GM23338 (cell line): ENCODE measurements around the gene IL20RB. TPM values are rescaled to one million over a fixed set of nuclear protein-coding genes. Genes with fewer than 3 reads are reported as not detected.

ENCODE experiments used
- ATAC-seq: fragments of 200-7000 bp; cut with Tn5 transposase; 3 replicates; pipeline ENCODE4 v1.9.1; 2020
- DNase-seq: peaks from one replicate; pipeline ENCODE4 v3.0.0-alpha.2; 2015; ENCODE audit warnings: low spot score
- H2AFZ ChIP-seq: fragments of 200-600 bp; sonication (generic); 2 replicates; pipeline ENCODE4 v1.8.0; 2016; ENCODE audit warnings: antibody characterized with exemption, mild to moderate bottlenecking, moderate library complexity
- H3F3A ChIP-seq: fragments of 200-600 bp; sonication (generic); replicated peaks from 2 replicates; pipeline ENCODE4 v1.8.0; 2017; ENCODE audit warnings: antibody characterized with exemption, mixed run types, low read depth
- H3K27ac ChIP-seq: fragments of 200-600 bp; sonication (generic); 2 replicates; pipeline ENCODE4 v1.6.1; 2016; ENCODE audit warnings: low read depth
- H3K27me3 ChIP-seq: fragments of 200-600 bp; sonication (generic); 2 replicates; pipeline ENCODE4 v1.8.0; 2016; ENCODE audit warnings: mild to moderate bottlenecking, mixed run types, moderate library complexity; ENCODE audit not compliant: insufficient read depth
- H3K36me3 ChIP-seq: fragments of 200-600 bp; sonication (generic); 2 replicates; pipeline ENCODE4 v1.8.0; 2016; ENCODE audit warnings: mild to moderate bottlenecking; ENCODE audit not compliant: insufficient read depth
- H3K4me1 ChIP-seq: fragments of 200-600 bp; sonication (generic); 2 replicates; pipeline ENCODE4 v1.8.0; 2016; ENCODE audit warnings: mild to moderate bottlenecking, moderate library complexity; ENCODE audit not compliant: insufficient read depth
- H3K4me2 ChIP-seq: fragments of 200-600 bp; sonication (generic); 2 replicates; pipeline ENCODE4 v1.7.1; 2017; ENCODE audit warnings: mixed run types
- H3K4me3 ChIP-seq: fragments of 200-600 bp; sonication (generic); 2 replicates; pipeline ENCODE4 v1.6.1; 2016; ENCODE audit warnings: mixed run types
- H3K79me2 ChIP-seq: fragments of 200-600 bp; sonication (generic); replicated peaks from 2 replicates; pipeline ENCODE4 v1.8.0; 2017; ENCODE audit warnings: mild to moderate bottlenecking; ENCODE audit not compliant: insufficient read depth
- H3K9me2 ChIP-seq: fragments of 200-600 bp; sonication (generic); 2 replicates; pipeline ENCODE4 v1.8.0; 2017; ENCODE audit not compliant: insufficient read depth
- H4K20me1 ChIP-seq: fragments of 200-600 bp; sonication (generic); replicated peaks from 2 replicates; pipeline ENCODE4 v1.8.0; 2017; ENCODE audit warnings: mild to moderate bottlenecking; ENCODE audit not compliant: insufficient read depth
- H3K27ac Mint-ChIP-seq: 2 replicates; pipeline ENCODE4 v1.8.0; 2020; ENCODE audit warnings: inconsistent platforms, mild to moderate bottlenecking, moderate library complexity, mixed read lengths
- H3K27me3 Mint-ChIP-seq: 3 replicates; pipeline ENCODE4 v1.8.0; 2022; ENCODE audit warnings: low read depth, mild to moderate bottlenecking, moderate library complexity, mixed read lengths, inconsistent platforms; ENCODE audit not compliant: insufficient read depth, poor library complexity
- H3K36me3 Mint-ChIP-seq: 3 replicates; pipeline ENCODE4 v1.8.0; 2021; ENCODE audit warnings: low read depth, mild to moderate bottlenecking, inconsistent platforms, moderate library complexity, mixed read lengths
- H3K4me1 Mint-ChIP-seq: 3 replicates; pipeline ENCODE4 v1.8.0; 2020; ENCODE audit warnings: mild to moderate bottlenecking, inconsistent platforms, mixed read lengths
- H3K4me3 Mint-ChIP-seq: 3 replicates; pipeline ENCODE4 v1.8.0; 2021; ENCODE audit warnings: moderate library complexity, mild to moderate bottlenecking, inconsistent platforms, mixed read lengths
- H3K9me3 Mint-ChIP-seq: 3 replicates; pipeline ENCODE4 v1.8.0; 2020; ENCODE audit warnings: moderate library complexity, mild to moderate bottlenecking, inconsistent platforms, mixed read lengths
- CTCF ChIP-seq, 2 experiments: fragments of 200-600 bp in 1 of 2; sonication (generic) in 1 of 2; conservative IDR thresholded peaks; 2 replicates each; pipeline versions ENCODE4 v1.5.1 to v1.6.1; 2016 to 2017; ENCODE audit warnings: antibody characterized with exemption in 2 of 2, low read depth in 2 of 2, mild to moderate bottlenecking in 2 of 2, moderate library complexity in 1 of 2
- EZH2 ChIP-seq: fragments of 200-600 bp; sonication (generic); IDR thresholded peaks from one replicate; pipeline ENCODE4 v1.8.0; 2017; ENCODE audit warnings: antibody characterized with exemption, mild to moderate bottlenecking, low read depth; ENCODE audit not compliant: unreplicated experiment
- EZH2phosphoT487 ChIP-seq: fragments of 200-600 bp; sonication (generic); IDR thresholded peaks from one replicate; pipeline ENCODE4 v1.8.1; 2018; ENCODE audit warnings: antibody characterized with exemption; ENCODE audit not compliant: unreplicated experiment
- JUNB ChIP-seq: IDR thresholded peaks from one replicate; pipeline ENCODE4 v1.6.1; 2016; ENCODE audit warnings: antibody characterized with exemption; ENCODE audit not compliant: unreplicated experiment
- POLR2AphosphoS5 ChIP-seq: IDR thresholded peaks from 2 replicates; pipeline ENCODE4 v1.6.1; 2016; ENCODE audit warnings: antibody characterized with exemption, low read depth
- REST ChIP-seq: IDR thresholded peaks from one replicate; pipeline ENCODE4 v1.6.1; 2018; ENCODE audit warnings: antibody characterized with exemption; ENCODE audit not compliant: unreplicated experiment
- STAT1 ChIP-seq: IDR thresholded peaks from one replicate; pipeline ENCODE4 v1.6.1; 2016; ENCODE audit warnings: antibody characterized with exemption; ENCODE audit not compliant: unreplicated experiment
- ZNF114 ChIP-seq: fragments of 250-450 bp; sonication (Bioruptor Pico); IDR thresholded peaks from 2 replicates; pipeline ENCODE4 v1.5.0; 2020; ENCODE audit warnings: mild to moderate bottlenecking, moderate library complexity
- ZNF331 ChIP-seq: fragments of 250-450 bp; sonication (Bioruptor Pico); IDR thresholded peaks from 2 replicates; pipeline ENCODE4 v1.5.0; 2020; ENCODE audit warnings: low read depth, mild to moderate bottlenecking, moderate library complexity
- ZNF462 ChIP-seq: fragments of 250-450 bp; sonication (Bioruptor Pico); IDR thresholded peaks from 2 replicates; pipeline ENCODE4 v1.5.0; 2020; ENCODE audit warnings: mild to moderate bottlenecking, moderate library complexity
- polyA plus RNA-seq: library from polyadenylated mRNA; unstranded; fragments of >200 nt; fragmentation: Nextera tagmentation; extraction: Ambion mirVana; gene quantifications from 2 replicates; pipeline ENCODE4 v1.2.1, GENCODE V29; 2016
- total RNA-seq: library from RNA; depleted of rRNA; stranded (reverse); fragments of >200 nt; shearing (Covaris generic); gene quantifications from 2 replicates; pipeline ENCODE4 v1.2.3, GENCODE V29; 2014

Gene IL20RB
- total and polyA plus RNA-seq, 2 experiments from 2014 or later = 1.7 to 4.6 TPM

- no peaks in the 10 kb centered on the region for H3K9me2 ChIP-seq
- no peak for DNase-seq
- H4K20me1 ChIP-seq = 0 out of 2 replicates have a peak, but pooled peaks cover 3% of the 10 kb centered on the region
Observed at GRCh38 chr3:136920904-136921611, 36.7 kb upstream of the IL20RB start.

More at GRCh38 chr3:136920904-136921611, 36.7 kb upstream of the IL20RB start:
- H3K9me3 Mint-ChIP-seq = no peaks in the 10 kb centered on the region
- H3K36me3 Mint-ChIP-seq = no peaks in the 10 kb centered on the region
- Histone ChIP-seq H3K79me2 (peaks cover 84% of the 10 kb centered on the region), H2AFZ (no peak overlapping the region), H3F3A (no peaks in the 10 kb centered on the region), H3K27me3 (no peaks in the 10 kb centered on the region), H3K27ac (no peak overlapping the region), H3K4me2 (no peak overlapping the region), H3K36me3 (no peaks in the 10 kb centered on the region), H3K4me1 (peaks cover 20% of the 10 kb centered on the region), H3K4me3 (no peak overlapping the region)
- TF ChIP-seq ZNF114 (CRISPR knock-in tag) (no peak), ZNF331 (no peak), EZH2 (no peak), POLR2AphosphoS5 (no peak), JUNB (no peak), ZNF462 (CRISPR knock-in tag) (no peak), STAT1 (no peak), REST (no peak), CTCF (conservative IDR thresholded peaks at IDR 0.05; ENCODE audit: low read depth in 2 of 2) (no peak), EZH2phosphoT487 (no peak)
- ATAC-seq = no peak
- peaks cover 27% of the 10 kb centered on the region for H3K4me1 Mint-ChIP-seq
- H3K27me3 Mint-ChIP-seq = peaks cover under 1% of the 10 kb centered on the region
- no peak overlapping the region for H3K27ac Mint-ChIP-seq
- H3K4me3 Mint-ChIP-seq = no peak overlapping the region
